ENCODE results near the gene ZNF611.
"Not testable (repeated sequence)": the region's sequence is repeated elsewhere in the genome, so short reads cannot be mapped to it uniquely, and the experiment has no call there.

ZNF611 gene

DNA sequence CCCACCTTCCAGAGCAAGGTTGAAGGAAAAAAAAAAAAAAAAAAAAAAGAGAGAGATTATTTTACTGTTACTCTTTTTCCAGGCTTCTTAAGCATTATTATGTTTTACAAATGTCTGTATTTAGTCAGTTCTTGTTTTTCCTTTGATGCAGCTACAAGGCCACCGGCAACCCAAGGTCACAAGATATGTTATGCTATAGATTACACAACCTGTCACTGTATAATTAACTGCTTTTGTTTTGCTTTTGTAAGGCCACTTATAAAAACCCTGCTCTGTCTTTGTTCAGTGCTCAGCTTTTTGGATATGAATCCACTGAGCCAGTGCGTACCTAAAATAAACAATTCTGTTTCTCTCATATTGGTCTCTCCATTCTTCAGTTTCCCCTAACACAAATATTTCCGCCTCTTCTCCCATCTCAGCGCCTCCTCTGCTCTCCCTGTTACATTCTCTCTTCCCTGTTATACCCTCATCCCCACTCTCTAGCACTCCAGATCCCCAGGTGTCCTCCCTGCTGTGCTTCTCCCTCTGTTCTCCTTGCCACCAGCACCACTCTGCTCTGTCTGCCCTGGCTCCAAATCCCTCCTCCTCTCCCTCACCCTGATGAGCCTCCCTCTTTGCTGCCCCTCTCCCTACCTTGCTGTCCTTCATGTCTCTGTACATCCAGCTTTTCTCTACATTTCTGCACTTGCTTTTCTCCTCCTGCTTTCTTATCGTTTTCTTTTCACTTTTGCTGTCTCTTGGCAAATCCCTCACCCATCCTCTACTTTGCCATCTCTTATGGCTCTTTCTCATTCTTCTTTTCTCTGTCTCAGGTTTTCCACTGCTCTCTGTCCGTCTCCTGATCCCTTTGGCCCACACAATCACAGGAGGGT is 45.7 kb downstream of the ZNF611 start:
- not testable (repeated sequence) for DNase-seq (ENCODE audit: low spot score in 2 of 2)

GRCh38 chr19:52688335-52688734 is 46.5 kb downstream of the ZNF611 start:
- Mint-ChIP-seq H3K27ac (ENCODE audit: low read depth) (no peak overlapping the region), H3K36me3 (ENCODE audit: insufficient read depth) (peaks cover 18% of the 10 kb centered on the region), H3K27me3 (no peaks in the 10 kb centered on the region), H3K4me3 (no peak overlapping the region), H3K4me1 (peaks cover 38% of the 10 kb centered on the region), H3K9me3 (no peaks in the 10 kb centered on the region)
- DNase-seq (ENCODE audit: low spot score in 2 of 2), result no peak
- no peak for ATAC-seq (replicated peaks; ENCODE audit: extremely low read depth, poor library complexity, severe bottlenecking)

More for the DNA sequence above, 45.7 kb downstream of the ZNF611 start:
- ATAC-seq (replicated peaks; ENCODE audit: extremely low read depth, poor library complexity, severe bottlenecking); H3K9me3 Mint-ChIP-seq; H3K27me3 Mint-ChIP-seq: not testable (repeated sequence)
- Mint-ChIP-seq H3K4me1 (peaks cover 38% of the 10 kb centered on the region), H3K4me3 (peak overlapping the region; percentile 88), H3K27ac (ENCODE audit: low read depth) (peak overlapping the region; percentile 90), H3K36me3 (ENCODE audit: insufficient read depth) (peaks cover 18% of the 10 kb centered on the region)

DNA sequence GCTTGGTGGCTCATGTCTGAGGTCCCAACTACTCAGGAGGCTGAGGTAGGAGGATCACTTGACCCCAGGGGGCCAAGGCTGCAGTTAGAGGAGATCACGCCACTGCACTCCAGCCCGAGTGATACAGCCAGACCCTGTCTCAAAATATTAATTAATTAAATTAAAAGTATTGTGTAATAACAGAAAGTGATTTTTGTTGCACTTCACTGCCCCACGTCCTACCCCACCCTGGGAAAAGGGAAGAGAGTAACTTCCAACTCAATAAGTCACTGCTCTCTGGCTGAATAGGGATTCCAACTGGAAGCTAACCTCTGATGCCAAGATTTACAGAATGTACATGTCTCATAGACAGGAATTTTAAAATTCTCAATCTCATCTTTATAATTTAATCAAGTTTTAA is 47.2 kb downstream of the ZNF611 start:
- H3K4me1 Mint-ChIP-seq, result peaks cover 38% of the 10 kb centered on the region
- DNase-seq (ENCODE audit: low spot score in 2 of 2), result no peak
- no peaks in the 10 kb centered on the region for H3K27me3 Mint-ChIP-seq
- H3K36me3 Mint-ChIP-seq (ENCODE audit: insufficient read depth), result peaks cover 18% of the 10 kb centered on the region
- no peak for ATAC-seq (replicated peaks; ENCODE audit: extremely low read depth, poor library complexity, severe bottlenecking)
- H3K4me3 Mint-ChIP-seq, result no peak overlapping the region
- no peak overlapping the region for H3K27ac Mint-ChIP-seq (ENCODE audit: low read depth)
- no peaks in the 10 kb centered on the region for H3K9me3 Mint-ChIP-seq

DNA sequence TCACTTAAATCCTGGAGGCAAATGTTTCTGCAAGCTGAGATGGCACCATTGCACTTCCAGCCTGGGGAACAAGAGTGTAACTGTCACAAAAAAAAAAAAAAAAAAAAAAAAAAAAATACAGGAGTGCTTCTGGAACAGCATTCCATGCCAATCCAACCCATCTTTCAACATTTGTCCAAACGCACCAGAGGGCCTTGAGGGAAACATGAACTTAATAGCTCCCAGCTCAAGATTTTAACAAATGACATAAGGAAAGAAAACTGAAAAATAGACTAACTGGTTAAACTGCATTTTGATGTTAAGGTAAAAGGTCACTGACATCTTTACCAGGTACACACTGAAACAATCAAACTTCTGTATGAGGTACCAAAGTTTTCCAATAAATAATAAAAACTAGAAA is 49.0 kb downstream of the ZNF611 start:
- ATAC-seq (replicated peaks; ENCODE audit: extremely low read depth, poor library complexity, severe bottlenecking), result no peak
- Mint-ChIP-seq H3K9me3 (no peaks in the 10 kb centered on the region), H3K36me3 (ENCODE audit: insufficient read depth) (peaks cover 16% of the 10 kb centered on the region)

GRCh38 chr19:52681216-52681615 is 53.6 kb downstream of the ZNF611 start:
- H3K27me3 Mint-ChIP-seq; H3K4me3 Mint-ChIP-seq; H3K27ac Mint-ChIP-seq (ENCODE audit: low read depth); H3K9me3 Mint-ChIP-seq; H3K36me3 Mint-ChIP-seq (ENCODE audit: insufficient read depth); DNase-seq (ENCODE audit: low spot score in 2 of 2); ATAC-seq (replicated peaks; ENCODE audit: extremely low read depth, poor library complexity, severe bottlenecking): not testable (repeated sequence)
- peaks cover 17% of the 10 kb centered on the region for H3K4me1 Mint-ChIP-seq

More for the DNA sequence above, 49.0 kb downstream of the ZNF611 start:
- Mint-ChIP-seq H3K4me1 (peaks cover 33% of the 10 kb centered on the region), H3K27me3 (no peaks in the 10 kb centered on the region), H3K4me3 (no peak overlapping the region), H3K27ac (ENCODE audit: low read depth) (no peak overlapping the region)
- DNase-seq (ENCODE audit: low spot score in 2 of 2), result no peak

DNA sequence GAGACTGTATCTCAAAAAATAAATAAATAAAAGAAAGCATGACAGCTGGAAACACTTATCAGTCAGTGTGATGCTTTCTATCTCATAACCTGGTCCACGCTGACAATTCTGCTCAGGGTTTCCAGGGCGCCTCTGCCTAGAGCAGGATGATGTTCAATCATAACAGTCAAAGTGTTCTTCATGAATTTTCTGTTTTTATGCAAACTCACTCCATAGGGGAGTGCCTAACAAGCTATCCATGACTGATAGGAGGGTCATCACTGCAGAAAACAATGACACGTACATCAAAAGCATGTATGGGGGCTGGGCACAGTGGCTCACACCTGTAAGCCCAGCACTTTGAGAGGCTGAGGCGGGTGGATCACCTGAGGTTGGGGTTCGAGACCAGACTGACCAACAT is 55.2 kb downstream of the ZNF611 start:
- no peak overlapping the region for H3K4me3 Mint-ChIP-seq
- H3K27ac Mint-ChIP-seq (ENCODE audit: low read depth), result no peak overlapping the region
- DNase-seq (ENCODE audit: low spot score in 2 of 2) (no peak), ATAC-seq (replicated peaks; ENCODE audit: extremely low read depth, poor library complexity, severe bottlenecking) (no peak)
- H3K36me3 Mint-ChIP-seq (ENCODE audit: insufficient read depth), result peaks cover 1% of the 10 kb centered on the region
- no peaks in the 10 kb centered on the region for H3K9me3 Mint-ChIP-seq
- peaks cover 25% of the 10 kb centered on the region for H3K4me1 Mint-ChIP-seq
- H3K27me3 Mint-ChIP-seq, result no peaks in the 10 kb centered on the region

DNA sequence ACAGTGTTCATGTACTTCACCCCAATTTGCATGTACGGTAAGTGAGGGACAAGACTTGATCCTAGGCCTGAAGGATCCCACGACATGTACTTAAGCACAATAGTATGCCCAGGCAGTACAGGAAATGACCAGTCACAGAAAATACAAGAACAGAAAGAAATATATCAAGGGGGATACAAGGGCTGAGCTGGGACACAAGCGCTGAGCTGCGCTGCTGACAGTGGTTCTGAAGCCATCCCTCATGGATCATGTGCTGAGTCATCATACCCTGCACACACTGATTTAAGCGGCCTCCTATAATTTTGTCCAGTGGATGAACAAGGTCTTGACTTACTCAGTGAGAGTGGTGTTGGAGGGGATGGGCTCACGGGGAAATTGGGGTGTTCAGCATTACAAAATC is 59.6 kb downstream of the ZNF611 start:
- H3K36me3 Mint-ChIP-seq (ENCODE audit: insufficient read depth); H3K27me3 Mint-ChIP-seq; ATAC-seq (replicated peaks; ENCODE audit: extremely low read depth, poor library complexity, severe bottlenecking); H3K4me3 Mint-ChIP-seq; H3K9me3 Mint-ChIP-seq; DNase-seq (ENCODE audit: low spot score in 2 of 2): not testable (repeated sequence)
- Mint-ChIP-seq H3K27ac (ENCODE audit: low read depth) (peak overlapping the region; percentile 3), H3K4me1 (peaks cover 28% of the 10 kb centered on the region)

GRCh38 chr19:52673014-52673413 is 61.8 kb downstream of the ZNF611 start:
- DNase-seq (ENCODE audit: low spot score in 2 of 2) (no peak), ATAC-seq (replicated peaks; ENCODE audit: extremely low read depth, poor library complexity, severe bottlenecking) (no peak)
- H3K27me3 Mint-ChIP-seq, result no peaks in the 10 kb centered on the region
- H3K9me3 Mint-ChIP-seq, result no peaks in the 10 kb centered on the region
- H3K36me3 Mint-ChIP-seq (ENCODE audit: insufficient read depth), result peaks cover 1% of the 10 kb centered on the region
- peaks cover 23% of the 10 kb centered on the region for H3K4me1 Mint-ChIP-seq
- no peak overlapping the region for H3K4me3 Mint-ChIP-seq
- no peak overlapping the region for H3K27ac Mint-ChIP-seq (ENCODE audit: low read depth)

- DNase-seq (ENCODE audit: low spot score in 2 of 2) (no peak), ATAC-seq (replicated peaks; ENCODE audit: extremely low read depth, poor library complexity, severe bottlenecking) (no peak)
- peaks cover 3% of the 10 kb centered on the region for H3K36me3 Mint-ChIP-seq (ENCODE audit: insufficient read depth)
- H3K27me3 Mint-ChIP-seq, result no peaks in the 10 kb centered on the region
- peak overlapping the region; percentile 56 for H3K27ac Mint-ChIP-seq (ENCODE audit: low read depth)
- peaks cover 22% of the 10 kb centered on the region for H3K4me1 Mint-ChIP-seq
- H3K4me3 Mint-ChIP-seq, result no peak overlapping the region
- H3K9me3 Mint-ChIP-seq, result no peaks in the 10 kb centered on the region
Observed at GRCh38 chr19:52670046-52670445, 64.8 kb downstream of the ZNF611 start.

- H3K36me3 Mint-ChIP-seq (ENCODE audit: insufficient read depth), result peaks cover 3% of the 10 kb centered on the region
- no peaks in the 10 kb centered on the region for H3K27me3 Mint-ChIP-seq
- H3K4me3 Mint-ChIP-seq, result no peak overlapping the region
- H3K4me1 Mint-ChIP-seq, result peaks cover 19% of the 10 kb centered on the region
- DNase-seq (ENCODE audit: low spot score in 2 of 2) (no peak), ATAC-seq (replicated peaks; ENCODE audit: extremely low read depth, poor library complexity, severe bottlenecking) (no peak)
- no peaks in the 10 kb centered on the region for H3K9me3 Mint-ChIP-seq
- H3K27ac Mint-ChIP-seq (ENCODE audit: low read depth), result peak overlapping the region; percentile 56
Observed at GRCh38 chr19:52669586-52669985, 65.3 kb downstream of the ZNF611 start.

GRCh38 chr19:52667972-52668371 is 66.9 kb downstream of the ZNF611 start:
- H3K4me1 Mint-ChIP-seq, result peaks cover 13% of the 10 kb centered on the region
- no peak overlapping the region for H3K27ac Mint-ChIP-seq (ENCODE audit: low read depth)
- no peaks in the 10 kb centered on the region for H3K27me3 Mint-ChIP-seq
- ATAC-seq (replicated peaks; ENCODE audit: extremely low read depth, poor library complexity, severe bottlenecking) (no peak), DNase-seq (ENCODE audit: low spot score in 2 of 2) (no peak)
- H3K36me3 Mint-ChIP-seq (ENCODE audit: insufficient read depth), result peaks cover 3% of the 10 kb centered on the region
- H3K4me3 Mint-ChIP-seq, result no peak overlapping the region
- H3K9me3 Mint-ChIP-seq, result no peaks in the 10 kb centered on the region

GRCh38 chr19:52666506-52666905 is 68.3 kb downstream of the ZNF611 start:
- Mint-ChIP-seq H3K4me3 (no peak overlapping the region), H3K27ac (ENCODE audit: low read depth) (no peak overlapping the region), H3K4me1 (peaks cover 15% of the 10 kb centered on the region), H3K36me3 (ENCODE audit: insufficient read depth) (peaks cover 5% of the 10 kb centered on the region), H3K9me3 (no peaks in the 10 kb centered on the region), H3K27me3 (no peaks in the 10 kb centered on the region)
- ATAC-seq (replicated peaks; ENCODE audit: extremely low read depth, poor library complexity, severe bottlenecking) (no peak), DNase-seq (ENCODE audit: low spot score in 2 of 2) (no peak)

- peaks cover 6% of the 10 kb centered on the region for H3K36me3 Mint-ChIP-seq (ENCODE audit: insufficient read depth)
- no peak overlapping the region for H3K4me3 Mint-ChIP-seq
- H3K9me3 Mint-ChIP-seq, result no peaks in the 10 kb centered on the region
- no peaks in the 10 kb centered on the region for H3K27me3 Mint-ChIP-seq
- no peak for ATAC-seq (replicated peaks; ENCODE audit: extremely low read depth, poor library complexity, severe bottlenecking)
- no peak for DNase-seq (ENCODE audit: low spot score in 2 of 2)
- H3K4me1 Mint-ChIP-seq, result peaks cover 19% of the 10 kb centered on the region
- H3K27ac Mint-ChIP-seq (ENCODE audit: low read depth), result no peak overlapping the region
Observed at GRCh38 chr19:52665529-52665928, 69.3 kb downstream of the ZNF611 start.

Measured in central memory CD8-positive, alpha-beta T cell (primary cell).